Measurements from ENCODE around the gene IMMT.
"Not testable (repeated sequence)": the region's sequence is repeated elsewhere in the genome, so short reads cannot be mapped to it uniquely, and the experiment has no call there.

IMMT gene

DNA sequence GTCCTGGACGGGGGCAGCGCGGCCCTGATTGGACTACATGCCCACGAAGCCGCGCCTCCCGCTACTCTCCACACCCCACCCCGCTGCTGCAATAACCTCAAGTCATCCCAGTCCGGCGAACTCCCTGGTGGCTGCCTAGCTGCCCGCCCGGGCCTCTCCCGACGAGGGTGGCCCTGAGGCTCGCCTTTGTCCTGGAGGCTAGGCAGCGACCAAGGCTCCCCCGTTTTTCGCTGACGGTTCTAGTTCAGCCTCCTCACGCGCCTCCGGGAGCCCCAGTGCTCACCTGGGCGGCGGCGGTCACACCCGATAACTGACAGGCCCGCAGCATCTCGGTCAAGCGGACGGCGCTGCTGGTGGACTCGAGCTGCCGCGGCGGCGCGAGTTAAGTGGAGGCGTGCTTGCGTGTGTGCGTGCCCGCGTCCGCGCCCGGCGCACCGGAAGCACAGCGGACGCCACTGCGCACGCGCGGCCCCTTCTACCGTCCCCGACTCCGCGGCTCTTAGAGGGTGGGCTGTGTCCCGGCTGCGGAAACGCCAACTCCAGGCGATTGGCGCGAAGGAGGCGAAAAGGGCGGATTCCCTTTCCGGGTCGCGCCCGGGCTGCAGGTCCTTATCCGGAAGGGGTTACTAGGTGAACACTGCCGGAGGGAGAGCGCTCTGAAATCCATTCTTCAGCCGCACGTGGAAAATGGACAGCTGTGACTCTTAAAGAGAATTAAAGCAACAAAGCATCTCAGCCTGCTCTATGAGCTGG, at the start of gene IMMT:
Gene IMMT (minus strand): TSS at position 408 of the 753 bp plus-strand sequence. CDS start 80 bp downstream, at position 328.
- DNase-seq, result peak; percentile 93

DNA sequence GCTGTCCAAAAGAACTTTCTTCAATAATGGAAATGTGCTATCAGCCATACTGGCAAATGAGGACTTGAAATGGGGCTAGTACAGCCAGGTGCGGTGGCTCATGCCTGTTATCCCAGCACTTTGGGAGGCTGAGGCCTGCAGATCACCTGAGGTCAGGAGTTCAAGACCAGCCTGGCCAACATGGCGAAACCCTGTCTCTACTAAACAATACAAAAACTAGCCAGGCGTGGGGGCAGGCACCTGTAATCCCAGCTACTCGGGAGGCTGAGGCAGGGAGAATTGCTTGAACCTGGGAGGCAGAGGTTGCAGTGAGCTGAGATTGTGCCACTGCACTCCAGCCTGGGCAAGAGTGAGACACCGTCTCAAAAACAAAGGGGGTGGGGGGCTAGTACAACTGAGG, 49.5 kb upstream of the IMMT start:
- not testable (repeated sequence) for DNase-seq

DNA sequence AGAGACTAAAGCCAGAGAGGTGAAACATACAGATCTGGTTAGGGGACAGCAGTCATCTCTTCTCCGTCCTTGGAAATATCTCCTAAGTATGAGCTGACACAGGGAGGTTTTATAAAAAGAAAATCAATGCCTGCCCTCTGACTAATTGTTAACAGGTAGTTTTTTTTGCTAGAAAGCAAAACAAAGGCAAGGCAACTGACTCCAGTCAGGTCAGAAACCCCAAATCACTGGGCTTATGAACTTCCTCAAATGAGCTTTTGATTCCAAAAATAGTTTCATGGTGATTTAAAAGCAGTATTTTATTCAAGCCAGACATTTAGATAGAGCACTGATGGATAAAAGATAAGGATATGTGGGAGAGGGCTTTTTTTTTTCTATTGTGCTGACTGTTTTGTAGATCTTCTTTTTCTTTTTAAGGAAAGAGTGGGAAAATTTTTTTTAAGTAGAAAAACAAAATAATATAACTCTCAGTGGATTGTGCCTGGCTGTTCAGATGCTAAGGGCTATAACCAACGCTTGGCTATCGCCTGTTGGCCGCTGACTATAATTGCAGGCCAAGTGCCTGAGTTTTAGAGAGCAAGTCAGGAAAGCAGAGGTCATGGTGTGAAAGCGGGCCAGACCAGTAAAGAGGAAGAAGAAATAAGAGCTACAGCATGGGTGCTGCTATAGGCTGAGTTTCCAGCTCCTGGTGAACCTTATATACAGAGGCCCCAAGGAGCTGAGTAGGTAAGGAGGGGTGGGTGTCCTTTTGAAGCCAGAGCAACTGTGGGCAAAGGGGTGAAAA, 48.9 kb upstream of the IMMT start:
- no peak for DNase-seq

DNA sequence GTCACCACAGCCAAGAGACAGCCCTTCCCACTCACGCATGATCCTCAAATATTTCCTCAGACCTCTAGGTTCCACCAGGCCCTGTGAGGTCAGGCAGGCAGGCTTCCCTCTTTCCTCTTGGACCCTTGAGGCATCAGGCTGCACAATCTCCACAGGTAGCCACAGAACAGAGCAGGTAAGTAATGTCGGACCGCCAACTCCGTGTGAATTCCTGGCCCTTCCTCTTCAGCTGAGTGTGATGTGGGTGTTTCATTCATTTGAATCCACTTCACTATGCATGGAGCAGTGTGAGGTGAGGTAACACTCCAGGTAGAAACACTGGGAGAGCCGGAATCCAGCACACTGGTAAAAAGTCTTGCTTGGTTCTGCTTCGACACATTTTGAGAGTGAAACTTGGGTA, 48.0 kb upstream of the IMMT start:
- DNase-seq, result no peak

DNA sequence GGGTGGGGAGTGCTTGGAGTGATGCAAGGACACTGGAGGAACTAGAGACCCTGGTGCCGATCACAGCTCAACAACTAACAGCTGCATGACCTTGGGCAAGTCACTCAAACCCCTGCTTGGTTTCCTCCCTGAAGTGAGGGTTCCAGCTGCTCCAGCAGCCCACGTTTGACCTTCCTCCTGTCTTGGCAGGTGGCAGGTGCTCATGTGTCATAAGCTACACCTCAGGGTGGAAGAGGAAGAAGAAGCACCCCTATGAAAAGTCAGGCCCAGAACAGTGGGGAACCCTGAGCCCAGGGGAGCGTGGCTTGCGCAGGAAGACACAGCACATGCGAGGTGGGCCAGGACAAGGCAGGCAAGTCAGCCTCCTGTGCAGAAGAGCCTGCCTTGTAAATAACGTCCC, 46.3 kb upstream of the IMMT start:
- DNase-seq, result no peak

DNA sequence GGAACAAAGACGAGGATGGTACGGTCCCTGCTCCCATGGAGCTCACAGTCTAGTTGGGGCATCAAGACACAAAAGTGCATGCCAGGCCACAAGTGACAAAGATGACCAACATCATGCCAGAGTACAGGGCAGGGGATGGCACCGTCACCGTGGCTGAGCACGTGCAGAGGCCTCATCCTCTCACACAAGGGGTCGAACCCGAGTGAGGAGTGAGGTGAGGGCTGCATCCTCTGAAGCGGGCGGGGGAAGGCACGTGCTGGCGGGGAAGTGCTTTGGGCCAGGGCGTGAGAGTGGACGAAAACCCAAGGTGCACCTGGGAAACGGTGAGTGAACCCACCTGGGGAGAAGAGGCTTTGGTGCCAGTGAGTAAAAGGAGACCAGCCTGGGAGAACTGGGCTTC, 45.0 kb upstream of the IMMT start:
- DNase-seq, result no peak

DNA sequence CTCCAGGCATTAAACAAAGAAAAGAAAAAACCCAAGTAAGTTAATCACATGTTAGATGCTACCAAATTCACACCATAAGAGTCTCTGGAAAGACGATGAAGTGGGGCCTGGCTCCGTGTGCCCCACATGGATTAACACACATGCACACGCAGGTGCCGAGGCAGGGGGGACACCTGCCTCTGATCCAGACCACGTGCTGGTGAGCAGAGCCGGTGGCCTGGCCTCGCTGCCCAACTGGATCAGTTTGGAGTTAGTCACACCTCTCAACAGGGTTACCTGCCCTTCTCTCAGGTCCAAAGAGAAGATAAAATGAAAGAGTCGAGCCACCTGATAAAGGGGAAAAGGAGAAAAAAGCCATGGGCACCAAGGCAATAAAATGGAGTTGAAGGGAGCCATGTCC, 44.5 kb upstream of the IMMT start:
- no peak for DNase-seq

DNA sequence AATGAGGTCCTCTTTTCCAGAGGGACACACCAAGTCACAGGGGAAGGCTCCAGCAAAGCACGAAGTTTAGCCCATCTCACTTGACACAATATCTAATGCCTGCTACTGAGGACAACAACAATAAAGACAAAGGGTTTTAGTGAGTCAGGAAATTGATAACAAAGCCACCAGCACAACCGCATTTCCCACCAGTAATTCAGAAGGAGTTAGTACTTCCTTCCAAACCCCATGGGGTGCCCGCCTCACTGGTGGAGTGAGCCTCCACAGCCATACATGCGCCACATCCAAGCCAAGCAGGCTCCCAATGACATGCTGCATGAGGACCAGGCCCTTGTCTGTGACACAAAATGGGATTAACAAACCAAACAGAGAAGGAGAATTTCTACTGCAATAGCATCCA, 44.1 kb upstream of the IMMT start:
- no peak for DNase-seq

DNA sequence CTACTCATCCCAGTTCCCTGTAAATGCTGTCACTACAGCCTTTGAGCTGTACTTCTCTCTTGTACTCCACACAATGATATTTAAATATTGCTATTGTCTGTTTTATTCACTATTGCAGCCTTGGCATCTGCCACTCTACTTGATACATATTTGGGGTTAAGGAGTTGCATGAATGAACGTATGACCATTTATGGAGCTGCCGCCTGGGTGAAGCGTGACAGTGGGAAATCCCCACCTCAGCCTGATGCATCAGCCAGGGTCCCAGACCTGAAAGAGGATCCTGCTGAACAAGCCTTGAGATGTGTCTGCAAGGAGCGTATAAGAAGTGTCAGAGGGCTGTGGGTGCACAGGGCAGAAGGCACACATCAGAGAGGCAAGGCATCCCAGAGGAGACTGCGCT, 43.1 kb upstream of the IMMT start:
- DNase-seq, result peak; percentile 63

DNA sequence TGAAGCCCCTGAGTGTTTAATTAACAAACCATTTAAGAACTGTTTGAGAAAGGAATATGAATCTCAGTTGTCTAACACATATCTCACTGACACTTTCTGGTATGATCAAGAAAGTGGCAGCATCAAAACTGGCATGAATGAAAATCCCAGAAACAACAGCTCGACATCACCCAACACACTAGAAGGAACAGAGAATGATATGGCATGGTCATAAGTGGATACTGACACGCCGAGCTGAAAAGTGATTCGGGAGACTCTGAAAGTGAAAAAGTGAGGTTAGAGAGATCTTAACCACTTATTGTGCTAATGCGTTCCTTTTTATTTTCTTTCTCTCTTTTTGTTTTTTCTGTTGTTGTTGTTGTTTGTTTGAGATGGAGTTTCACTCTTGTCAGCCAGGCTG, 41.9 kb upstream of the IMMT start:
- DNase-seq, result no peak

DNA sequence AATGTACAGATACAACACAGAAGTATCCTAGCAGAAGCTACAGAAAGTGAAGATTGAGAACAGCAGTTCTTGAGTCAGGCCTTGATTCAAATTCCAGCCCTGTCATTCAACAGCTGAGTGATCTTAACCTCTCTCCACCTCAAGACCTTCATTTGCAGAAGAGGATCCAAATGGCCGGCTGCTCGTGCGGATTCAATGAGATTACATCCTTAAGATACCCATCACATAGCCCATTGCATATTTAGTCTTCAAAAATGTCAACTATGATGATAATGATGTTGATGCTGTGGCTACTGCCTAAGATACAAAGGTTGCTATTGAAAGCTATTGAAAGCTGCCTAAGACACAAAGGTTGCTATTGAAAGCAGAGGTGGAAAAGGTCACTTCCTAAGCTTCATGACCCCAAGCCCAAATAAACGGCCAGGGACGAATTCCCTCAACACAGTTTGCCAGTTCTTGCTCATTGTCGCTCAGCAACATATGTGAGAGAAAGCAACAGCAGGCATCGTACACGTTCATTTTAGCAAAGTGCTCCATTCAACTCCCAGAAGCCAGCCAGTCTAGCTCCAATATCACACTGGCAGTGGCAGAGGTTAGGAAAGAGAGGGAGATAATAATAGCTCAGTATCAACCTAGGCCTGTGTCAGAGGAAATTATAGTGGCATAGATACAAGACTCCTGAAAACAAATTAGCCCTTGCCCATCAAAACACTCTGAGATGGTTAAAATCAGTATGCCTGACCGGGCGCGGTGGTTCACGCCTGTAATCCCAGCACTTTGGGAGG, 40.1 kb upstream of the IMMT start:
- DNase-seq, result no peak

DNA sequence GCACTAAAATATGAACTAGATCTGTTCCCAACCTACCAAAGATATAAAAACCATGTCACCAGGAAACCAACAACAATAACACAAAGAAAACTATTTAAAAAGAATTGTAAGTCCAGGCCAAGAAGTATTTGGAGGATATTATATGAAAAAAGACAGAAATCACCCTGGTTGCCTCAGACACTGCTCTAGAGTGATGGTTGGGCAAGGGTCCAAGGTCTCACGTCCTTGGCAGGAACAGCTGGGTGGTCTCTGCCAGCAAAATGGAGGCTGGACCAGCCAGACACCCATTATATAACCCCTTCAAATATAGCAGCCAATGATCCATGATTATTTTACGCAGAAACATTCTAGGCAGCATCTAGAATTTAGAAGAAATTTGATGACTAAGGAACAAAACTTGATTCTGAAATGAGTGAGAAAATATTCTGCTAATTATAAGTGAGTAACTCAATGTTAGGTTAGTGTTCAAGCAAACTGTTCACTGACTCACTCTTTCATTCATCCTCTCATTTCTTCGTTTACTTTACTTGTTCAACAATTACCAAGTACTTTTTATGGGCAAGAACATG, 39.4 kb upstream of the IMMT start:
- no peak for DNase-seq

DNA sequence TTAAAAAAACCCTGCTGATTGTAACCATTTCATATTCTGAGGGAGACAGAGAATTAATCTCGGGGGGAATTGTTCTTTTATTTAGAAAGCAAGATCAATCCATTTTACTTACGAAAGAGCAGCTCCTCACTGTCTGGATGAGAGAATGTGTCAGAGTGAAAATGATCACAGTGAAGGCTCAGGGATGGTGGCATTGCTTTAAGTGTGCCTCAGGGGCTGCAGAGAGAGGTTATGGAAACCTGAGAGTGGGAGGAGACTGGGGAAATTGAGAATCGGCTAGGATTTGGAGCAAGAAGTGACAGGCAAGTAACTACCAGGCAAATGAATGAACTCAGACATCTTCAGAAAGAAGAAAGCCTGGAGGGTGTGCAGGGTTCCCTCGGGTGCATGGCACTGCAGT, 38.2 kb upstream of the IMMT start:
- DNase-seq, result no peak

DNA sequence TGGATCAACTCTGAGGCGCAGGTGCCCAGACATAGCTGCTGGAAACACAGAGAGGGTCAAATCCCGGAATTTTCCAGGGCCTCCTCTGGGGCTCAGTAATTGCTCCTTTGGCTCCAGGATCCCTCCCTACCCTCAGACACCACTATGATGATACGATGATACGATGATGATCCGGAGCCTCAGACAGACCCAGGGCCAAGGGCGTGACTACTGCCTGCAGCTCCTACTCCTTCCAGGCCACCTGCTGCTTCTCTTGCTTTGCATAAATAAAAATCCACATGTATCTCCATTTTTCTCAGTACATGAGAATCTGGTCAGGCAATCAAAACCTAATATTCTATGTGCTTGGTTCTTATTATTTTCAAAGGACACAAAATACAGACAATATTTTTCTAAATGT, 37.6 kb upstream of the IMMT start:
- no peak for DNase-seq

DNA sequence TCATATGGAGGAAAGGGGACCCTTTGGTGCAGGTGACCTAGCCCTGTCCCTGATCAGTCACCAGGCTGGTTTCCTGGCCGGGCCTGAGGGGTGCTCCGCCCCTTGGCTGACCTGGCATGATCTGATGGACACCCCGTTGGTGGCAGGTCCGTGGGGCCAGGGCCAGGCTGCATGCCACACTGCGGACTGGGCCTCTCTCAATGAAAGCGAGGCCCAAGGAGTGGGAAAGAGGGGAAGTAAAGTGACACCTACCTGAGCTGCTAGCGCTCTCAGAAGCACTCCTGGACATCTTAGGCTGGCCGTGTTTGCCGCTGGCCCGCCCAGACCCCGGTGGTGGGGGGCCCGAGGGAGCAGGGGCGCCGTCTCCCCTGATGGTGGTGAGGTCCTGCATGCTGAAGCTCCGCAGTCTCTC, 37.1 kb upstream of the IMMT start:
- no peak for DNase-seq

DNA sequence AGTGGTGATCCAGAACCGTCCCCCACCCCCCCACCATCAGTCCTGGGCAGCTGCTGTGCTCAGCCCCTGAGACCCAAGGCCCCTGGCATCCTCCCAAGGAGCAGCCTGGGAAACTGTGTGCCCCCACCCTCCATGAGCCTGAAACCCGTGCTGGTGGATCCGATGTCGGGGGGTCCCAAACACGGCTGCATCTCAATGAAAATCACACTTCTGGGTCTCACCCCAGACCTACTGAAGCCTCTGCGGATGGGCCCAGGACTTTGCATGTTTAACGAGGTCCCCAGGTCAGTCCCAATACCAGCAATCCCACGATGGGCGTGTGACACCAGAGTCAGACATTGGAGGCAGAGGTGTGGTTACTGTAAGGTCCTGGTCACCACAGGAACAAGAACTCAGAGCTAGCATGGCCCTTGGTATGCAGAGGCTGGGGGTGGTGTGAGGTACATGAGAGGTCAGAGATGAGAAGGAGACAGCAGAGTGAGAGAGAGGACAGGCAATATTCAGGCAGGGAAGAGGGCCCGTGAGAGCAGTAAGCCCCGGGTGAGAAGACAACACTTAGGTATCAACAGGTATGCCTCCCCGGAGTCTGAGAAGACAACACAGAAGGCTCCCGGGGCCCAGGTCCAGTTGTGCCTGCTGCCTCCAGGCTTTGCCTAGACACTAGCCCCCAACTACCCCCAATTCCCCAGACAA, 36.6 kb upstream of the IMMT start:
- DNase-seq, result no peak

DNA sequence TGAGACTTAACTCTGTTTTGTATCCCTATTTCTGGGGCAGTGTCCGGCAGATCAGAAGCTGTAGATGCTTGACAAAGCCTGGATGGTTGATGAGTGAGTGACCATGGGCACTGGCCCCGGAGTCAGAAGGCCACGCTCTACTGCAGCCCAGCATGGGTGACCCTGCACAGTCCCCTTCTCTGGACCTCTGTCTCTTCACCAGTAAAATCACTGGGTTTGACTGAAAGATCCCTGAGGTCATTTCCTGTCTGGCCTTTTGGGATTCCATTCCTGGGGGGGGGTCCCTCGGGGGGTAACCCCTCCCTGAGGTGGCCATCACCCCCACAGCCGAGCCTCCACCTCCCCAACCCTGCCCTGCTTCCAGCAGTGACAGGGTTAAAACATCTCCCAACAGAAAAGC, 35.7 kb upstream of the IMMT start:
- DNase-seq, result no peak

DNA sequence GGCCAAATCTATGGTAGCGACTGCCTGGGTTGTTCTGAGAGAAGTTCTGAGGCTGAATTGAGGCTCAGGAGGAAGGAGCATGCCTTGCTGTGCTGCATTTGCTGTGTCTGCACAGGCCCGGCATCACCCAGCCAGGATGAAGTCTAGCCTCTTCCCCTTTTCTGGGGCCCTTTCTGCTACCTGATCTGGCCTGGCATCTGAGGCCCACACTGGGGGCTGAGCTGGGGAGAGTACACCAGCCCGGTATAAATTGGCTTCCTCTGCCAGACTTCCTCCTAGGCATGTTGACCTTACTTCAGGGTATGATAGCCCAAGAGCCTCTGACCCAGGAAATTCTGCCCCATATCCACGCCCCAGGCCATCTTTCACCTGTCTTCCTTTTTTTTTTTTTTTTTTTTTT, 34.0 kb upstream of the IMMT start:
- no peak for DNase-seq

DNA sequence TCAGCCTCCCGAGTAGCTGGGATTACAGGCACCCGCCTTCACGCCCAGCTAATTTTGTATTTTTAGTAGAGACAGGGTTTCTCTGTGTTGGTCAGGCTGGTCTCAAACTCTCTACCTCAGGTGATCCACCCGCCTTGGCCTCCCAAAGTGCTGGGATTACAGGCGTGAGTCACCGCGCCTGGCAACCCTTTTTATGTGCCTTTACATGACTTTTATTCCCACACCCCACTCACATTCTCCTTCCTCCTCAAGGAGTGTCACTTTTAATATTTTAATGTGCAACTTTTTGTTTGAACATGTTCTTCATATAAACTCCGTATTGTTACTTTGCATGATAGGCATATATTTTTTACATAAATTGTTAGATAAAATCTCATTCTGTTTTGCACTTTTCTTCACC, 33.3 kb upstream of the IMMT start:
- not testable (repeated sequence) for DNase-seq

DNA sequence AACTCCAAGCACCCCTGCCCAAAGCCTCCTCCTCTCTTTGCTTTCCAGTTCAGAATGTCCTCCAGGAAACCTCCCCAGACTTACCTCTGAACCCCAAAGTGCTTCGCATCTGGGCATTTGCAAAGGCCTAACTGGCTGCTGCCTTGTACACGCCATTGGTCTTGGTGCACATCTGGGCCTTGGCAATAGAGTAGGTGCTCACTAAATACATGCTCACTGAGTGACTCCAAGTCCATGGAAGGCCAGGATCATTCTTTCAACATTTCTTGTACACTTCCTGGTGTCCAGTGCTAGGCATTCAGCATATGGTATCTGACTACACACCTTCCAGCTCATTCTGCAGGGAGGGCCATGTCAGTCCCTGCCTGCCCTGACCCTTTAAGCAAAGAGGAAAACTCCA, 32.4 kb upstream of the IMMT start:
- DNase-seq, result no peak

DNA sequence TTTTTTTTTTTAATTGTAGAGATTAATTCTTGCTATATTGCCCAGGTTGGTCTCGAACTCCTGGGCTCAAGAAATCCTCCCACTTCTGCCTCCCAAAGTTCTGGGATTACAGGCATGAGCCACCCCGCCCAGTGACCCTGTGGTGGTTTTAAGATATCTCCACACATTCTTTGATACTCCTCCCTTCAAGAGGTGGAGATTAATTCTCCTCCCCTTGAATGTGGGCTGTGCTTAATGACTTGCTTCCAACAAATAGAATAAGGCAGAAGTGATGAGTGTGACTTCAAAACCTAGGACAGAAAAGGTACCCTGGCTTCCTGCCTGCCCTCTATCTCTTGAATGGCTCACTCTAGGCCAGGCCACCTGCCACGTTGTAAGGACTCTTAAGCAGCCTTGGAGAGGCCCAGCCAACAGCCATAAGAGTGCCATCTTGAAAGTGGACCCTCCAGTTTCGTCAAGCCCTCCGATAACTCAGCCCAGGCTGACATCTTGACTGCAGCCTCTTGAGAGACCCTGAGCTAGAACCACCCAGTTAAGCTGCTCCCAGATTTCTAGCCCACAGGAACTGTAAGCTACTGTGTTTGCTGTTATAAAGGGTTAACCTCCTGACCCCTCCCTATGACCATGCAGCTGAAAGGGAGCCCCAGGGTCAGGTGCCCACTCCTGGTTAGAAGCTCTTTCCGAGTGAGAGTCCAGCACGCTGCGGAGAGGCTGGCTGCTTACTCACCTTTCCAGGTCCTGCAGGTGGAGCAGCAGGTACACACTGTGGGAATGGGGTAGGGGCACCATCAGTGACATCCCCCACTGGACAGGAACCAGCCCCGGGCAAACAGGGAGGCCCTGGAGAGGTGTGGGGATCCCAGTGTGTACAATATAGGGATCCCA, 31.6 kb upstream of the IMMT start:
- no peak for DNase-seq

DNA sequence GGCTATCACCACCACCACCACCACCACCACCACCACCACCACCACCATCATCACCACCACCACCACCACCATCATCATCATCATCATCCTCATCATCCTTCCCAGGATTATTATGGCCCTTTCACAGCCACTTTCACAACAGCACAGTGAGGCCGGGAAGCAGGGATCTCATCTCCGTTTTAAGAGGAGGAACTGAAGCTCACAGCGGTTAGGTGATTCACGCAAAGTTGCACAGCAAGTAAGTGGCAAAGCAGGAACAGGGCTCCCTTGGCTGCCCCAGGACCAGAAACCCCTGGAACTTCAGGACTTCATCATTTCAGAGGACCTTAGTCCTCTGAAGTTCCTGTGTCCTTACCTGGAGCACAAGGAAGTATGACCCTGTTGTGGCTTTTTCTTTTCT, 30.8 kb upstream of the IMMT start:
- no peak for DNase-seq

Data from activated naive CD4-positive, alpha-beta T cell treated with anti-CD3 and anti-CD28 coated beads, Interleukin-2, amount 50 U/mL, for 16 hours (primary cell).